HG02763 (cell line): ENCODE results near the gene HAGHL.
"Not testable (repeated sequence)": the region's sequence is repeated elsewhere in the genome, so short reads cannot be mapped to it uniquely, and the experiment has no call there.

ENCODE experiments used
- ATAC-seq: cut with Tn5 transposase; IDR thresholded peaks from one replicate; pipeline ENCODE4 v1.9.1; 2021; ENCODE audit warnings: mild to moderate bottlenecking, moderate library complexity; ENCODE audit not compliant: unreplicated experiment

HAGHL gene

GRCh38 chr16:686459-687260 lies 40.2 kb upstream of the HAGHL start:
- ATAC-seq, result no peak

- ATAC-seq, result no peak
These were observed 39.4 kb upstream of the HAGHL start for GRCh38 chr16:687499-687898.

DNA sequence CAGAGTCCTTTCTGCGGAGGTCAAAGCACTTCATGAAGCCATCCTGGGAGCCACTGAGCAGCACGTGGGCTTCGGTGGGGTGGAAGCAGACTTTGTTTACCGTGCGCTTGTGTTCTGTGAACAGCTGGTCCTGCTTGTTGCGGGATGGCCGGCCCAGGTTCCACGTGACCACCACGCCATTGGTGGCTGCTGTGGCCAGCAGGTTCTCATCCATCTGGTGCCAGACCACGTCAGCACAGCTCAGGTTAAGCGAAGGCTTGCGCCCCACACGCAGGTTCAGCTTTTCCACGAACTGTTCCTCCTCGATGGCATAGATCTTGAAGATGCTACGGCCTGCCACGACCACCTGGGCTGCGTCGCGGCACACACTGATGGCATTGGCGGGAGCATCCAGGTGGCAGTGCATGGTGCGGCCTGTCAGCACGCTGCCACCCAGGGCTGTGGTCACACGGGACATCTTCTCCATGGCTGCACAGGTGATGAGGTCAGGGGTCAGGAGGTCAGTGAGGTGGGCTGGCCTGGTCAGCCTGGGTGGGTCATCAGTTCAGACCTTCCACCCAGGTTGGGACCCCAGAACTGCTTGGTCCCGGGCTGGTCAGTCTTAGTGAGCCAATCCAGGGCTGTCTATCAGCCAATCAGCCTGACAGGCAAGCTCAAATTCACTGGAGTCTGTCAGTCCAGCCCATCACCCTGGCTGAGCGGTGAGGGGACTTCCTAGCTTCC lies 37.6 kb upstream of the HAGHL start:
- ATAC-seq, result no peak

- not testable (repeated sequence) for ATAC-seq
These were observed 35.7 kb upstream of the HAGHL start for GRCh38 chr16:691242-691641.

- no peak for ATAC-seq
These were observed 34.4 kb upstream of the HAGHL start for GRCh38 chr16:692356-693108.

GRCh38 chr16:693364-693763 lies 33.5 kb upstream of the HAGHL start:
- no peak for ATAC-seq

GRCh38 chr16:693766-694165 lies 33.1 kb upstream of the HAGHL start:
- ATAC-seq, result no peak

GRCh38 chr16:694187-694862 lies 32.6 kb upstream of the HAGHL start:
- no peak for ATAC-seq

- ATAC-seq, result no peak
These were observed 32.0 kb upstream of the HAGHL start for GRCh38 chr16:694863-695354.

GRCh38 chr16:695355-696089 lies 31.4 kb upstream of the HAGHL start:
- ATAC-seq, result no peak

- no peak for ATAC-seq
These were observed 27.8 kb upstream of the HAGHL start for GRCh38 chr16:698911-699671.

GRCh38 chr16:700684-701584 lies 26.0 kb upstream of the HAGHL start:
- ATAC-seq, result no peak

DNA sequence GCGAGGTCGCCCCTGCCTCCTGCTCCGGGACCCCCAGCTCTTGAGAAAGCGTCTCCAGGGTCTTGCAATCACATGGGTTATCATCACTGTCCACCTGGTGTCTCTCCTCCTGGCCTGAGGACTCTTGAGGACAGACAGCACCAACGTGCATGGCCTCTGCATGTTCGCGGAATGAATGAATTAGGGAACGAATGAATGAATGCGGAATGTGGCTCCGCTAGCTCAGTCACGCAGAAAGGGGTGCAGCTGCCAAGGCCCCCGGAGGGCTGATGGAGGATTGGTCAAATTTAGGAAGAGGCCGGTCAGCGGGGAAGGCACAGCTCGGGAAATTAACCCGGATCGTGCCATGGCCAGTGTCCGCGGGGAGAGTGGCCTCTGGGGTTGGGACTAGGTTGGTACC lies 24.6 kb upstream of the HAGHL start:
- ATAC-seq, result no peak

DNA sequence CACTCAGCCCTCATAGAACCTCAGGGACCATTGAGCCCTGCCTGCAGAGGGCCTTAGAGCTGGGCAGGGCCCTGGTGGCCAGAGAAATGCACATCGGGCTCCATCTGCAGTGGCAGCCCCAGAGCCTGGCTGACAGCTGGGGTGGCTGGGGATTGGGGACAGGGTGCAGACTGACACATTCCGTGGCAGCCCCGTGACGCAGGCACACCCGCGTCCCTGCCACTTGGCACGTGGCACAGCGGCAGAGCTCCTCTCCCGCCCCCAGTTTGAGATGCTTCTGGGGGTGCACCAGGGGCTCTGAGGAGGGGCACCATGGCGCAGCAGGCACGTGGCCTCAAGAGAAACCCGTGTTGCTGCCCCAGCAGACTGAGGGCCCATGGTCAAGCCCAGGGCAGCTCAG lies 23.5 kb upstream of the HAGHL start:
- no peak for ATAC-seq

DNA sequence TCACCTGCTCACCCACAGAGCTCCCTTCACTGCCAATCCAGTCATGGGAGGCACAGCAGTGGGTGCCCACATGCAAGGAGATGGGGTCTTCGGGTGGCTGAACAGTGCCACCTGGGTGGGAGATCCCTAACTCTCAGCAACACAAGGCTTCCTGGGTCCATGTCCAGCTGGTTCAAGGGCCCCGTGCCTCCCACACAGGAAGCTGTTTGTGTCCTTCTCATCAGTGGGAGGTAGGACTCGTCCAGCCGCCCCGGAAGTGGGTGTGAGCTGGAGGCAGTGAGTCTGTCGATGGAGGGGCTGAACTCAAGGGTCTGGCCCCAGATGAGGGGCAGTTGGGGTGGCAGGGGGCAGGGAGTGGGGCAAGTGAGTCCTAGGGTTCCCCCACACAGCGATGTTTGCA lies 22.9 kb upstream of the HAGHL start:
- ATAC-seq, result no peak

GRCh38 chr16:704552-705380 lies 22.1 kb upstream of the HAGHL start:
- no peak for ATAC-seq

DNA sequence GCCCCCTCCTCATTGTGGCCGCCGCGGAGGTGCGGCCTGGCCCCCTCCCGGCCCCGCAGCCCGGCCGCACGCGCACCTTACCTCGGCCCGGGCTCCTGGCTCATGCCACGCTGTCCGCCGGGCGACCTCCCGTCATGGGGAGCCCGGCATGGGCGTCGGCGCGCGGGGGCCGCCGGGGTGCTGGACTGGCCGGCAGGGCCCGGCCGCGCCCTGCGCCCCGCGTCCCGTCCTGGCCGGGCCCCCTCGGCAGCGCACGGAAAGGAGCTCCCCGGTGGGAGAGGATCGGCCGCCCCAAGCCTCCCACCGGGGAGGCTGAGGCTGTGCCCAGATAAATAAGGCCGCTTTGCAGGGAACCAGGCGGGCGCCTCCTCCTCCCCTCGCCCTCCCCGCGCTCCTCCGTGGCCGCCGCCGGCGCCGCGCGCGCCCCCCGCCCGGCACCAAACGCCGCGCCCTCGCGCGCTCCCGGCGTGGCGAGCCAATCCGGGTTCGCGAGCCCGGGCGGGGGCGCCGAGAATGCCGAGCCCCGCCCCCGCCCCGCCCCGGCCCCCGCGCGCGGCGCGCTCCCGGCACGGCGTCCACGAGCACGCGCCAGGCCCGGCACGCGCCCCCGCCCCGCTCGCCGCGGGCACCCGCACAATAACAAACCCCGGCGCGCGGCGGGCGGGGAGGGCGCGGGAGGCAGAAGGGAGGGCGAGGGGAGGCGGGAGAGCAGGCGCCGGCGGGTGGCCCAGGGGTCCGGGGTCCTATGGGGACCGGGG lies 21.3 kb upstream of the HAGHL start, which contains the start of gene FBXL16:
Gene FBXL16, minus strand, starts transcription at position 371 of the 758 bp plus-strand sequence. CDS start 8,396 bp downstream, outside the sequence.
- no peak for ATAC-seq
